GM18861 (cell line): ENCODE measurements around the gene SAP30BP.

Experiments
- ATAC-seq: cut with Tn5 transposase; IDR thresholded peaks from one replicate; pipeline ENCODE4 v1.9.1; 2021; ENCODE audit not compliant: unreplicated experiment

The SAP30BP gene

DNA sequence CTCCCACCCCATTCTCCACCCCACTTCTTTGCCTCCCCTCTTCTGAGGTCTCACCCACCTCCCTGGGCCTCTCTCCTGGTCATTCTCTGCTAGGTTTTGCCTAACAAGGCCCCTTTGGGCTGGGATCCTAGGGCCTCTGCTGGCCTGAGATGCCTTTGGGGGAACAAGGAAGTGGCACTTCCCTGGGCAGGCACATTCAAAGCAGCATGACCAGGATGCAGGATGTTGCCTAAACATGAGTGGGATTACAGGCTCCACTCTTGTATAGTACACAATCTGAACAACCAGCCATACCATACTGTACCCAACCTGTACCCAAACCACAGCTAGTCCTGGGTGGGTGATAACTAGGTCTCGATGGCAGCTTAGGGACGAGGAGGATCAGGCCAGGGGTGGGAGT lies 88.9 kb downstream of the SAP30BP start:
- ATAC-seq = no peak

GRCh38 chr17:75756451-75757085 lies 89.4 kb downstream of the SAP30BP start:
- no peak for ATAC-seq

DNA sequence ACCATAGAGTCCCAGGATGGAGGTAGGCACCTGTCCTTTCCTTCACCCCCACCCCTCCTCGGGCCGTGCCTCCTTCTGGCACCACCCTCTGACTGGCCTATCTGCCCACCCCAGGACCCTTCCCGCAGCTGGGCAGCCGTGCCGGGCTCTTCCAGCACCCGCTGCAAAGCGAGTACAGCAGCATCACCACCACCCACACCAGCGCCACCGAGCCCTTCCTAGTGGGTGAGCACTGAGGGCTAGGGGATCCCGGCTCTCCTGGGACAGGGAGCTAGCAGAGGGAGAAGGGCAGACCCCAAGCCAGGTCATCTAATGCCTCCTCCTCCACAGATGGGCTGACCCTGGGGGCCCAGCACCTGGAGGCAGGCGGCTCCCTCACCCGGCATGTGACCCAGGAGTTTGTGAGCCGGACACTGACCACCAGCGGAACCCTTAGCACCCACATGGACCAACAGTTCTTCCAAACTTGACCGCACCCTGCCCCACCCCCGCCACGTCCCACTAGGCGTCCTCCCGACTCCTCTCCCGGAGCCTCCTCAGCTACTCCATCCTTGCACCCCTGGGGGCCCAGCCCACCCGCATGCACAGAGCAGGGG lies 90.0 kb downstream of the SAP30BP start:
- no peak for ATAC-seq
